Stimulated activated CD8-positive, alpha-beta memory T cell treated with anti-CD3 and anti-CD28 coated beads, Interleukin-7, amount 100 ng/mL, for 1 hour (primary cell): ENCODE results near the gene RPS6KL1.

Experiments
- DNase-seq, 2 donors: peaks; one replicate each; pipeline ENCODE4 v3.0.0-alpha.2; 2020; ENCODE audit warnings: low read depth in 2 of 2

Gene RPS6KL1

DNA sequence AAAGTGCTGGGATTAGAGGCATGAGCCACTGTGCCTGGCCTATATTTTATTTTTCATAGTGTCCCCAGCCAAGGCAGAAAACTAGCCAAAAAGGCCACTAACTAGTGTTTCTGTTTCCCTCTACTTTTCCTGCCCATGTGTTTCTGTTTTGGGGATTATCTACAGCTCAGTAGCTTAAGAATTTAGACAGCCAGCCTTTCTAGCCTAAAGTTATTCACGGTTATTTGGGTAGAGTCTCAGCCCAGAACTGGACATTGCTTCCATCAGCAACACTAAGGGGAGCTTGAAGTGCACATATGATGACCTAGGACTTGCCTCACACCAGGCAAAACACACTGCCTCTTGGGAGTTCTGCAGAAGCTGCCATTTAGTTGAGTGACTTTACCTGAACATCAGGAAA lies 65.0 kb downstream of the RPS6KL1 start:
- DNase-seq: no peak

DNA sequence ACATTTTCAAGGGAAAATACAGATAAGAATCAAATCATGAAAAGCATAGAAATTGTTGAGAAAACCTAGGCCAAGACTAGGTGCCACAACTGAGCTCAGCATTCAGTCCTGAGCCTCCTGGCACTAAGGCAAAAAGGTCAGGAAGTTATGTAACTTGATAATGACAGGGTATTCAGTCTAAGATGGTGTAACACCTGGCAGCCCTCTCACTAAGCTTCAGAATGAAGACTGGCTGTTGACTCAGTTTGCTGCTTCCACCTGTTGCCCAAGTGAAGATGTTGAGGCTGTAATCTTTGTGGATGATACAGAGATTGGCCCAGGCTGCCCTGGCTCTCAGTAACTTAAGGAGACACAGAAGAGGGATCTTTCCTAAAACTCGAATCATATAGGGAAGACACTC lies 66.7 kb downstream of the RPS6KL1 start:
- no peak for DNase-seq

DNA sequence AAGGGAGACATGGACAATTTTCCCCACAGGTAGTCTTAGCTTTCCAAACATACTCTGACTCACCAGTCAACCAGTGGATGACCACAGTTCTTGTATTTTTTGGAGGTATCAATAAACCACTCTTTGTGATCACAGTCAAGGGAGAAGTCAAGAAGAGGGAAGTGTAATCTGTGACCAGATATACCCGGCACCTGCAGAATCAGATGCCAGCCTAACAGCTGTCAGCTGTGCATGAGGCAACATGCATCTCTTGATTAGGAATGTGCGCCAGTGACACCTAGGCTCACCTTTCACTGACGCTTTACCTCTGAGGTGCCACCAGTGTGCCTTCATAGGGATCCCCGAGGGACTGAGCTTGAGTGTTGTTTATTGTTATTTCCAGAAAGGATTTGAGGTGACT lies 67.1 kb downstream of the RPS6KL1 start:
- DNase-seq: no peak

DNA sequence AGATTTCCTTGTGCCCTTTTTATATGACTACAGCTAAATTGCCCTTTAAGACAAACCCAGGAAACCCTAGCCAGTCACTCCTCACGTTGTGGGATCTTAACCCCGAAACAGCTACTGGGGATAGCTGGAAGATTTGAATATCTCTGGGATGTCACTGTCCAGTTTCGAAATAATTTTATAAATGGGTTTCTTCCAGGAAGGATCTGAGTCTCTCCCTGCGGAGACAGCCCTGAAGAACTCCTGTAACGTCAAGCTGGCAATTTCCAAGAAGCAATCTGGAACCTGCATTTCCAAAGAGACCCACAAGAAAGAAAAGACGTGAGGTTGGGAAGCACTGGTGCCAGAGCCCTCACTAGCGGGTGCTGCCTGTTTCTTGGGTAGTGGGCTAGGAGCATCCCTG lies 68.0 kb downstream of the RPS6KL1 start:
- DNase-seq: no peak
